Naive B cell (primary cell): ENCODE results near the gene PIGN. TPM values are rescaled to one million over a fixed set of nuclear protein-coding genes. Genes with fewer than 3 reads are reported as not detected.
A peak's percentile ranks its signal among the peaks of the same experiment; 100 is the strongest.

Experiments
- ATAC-seq, 2 donors: fragments of 150-1000 bp; cut with Tn5 transposase; 2 replicates each; pipeline ENCODE4 v1.10.0; 2021; ENCODE audit warnings: low read depth in 2 of 2, mild to moderate bottlenecking in 2 of 2, moderate library complexity in 2 of 2
- DNase-seq: peaks from one replicate; pipeline ENCODE4 v3.0.0; 2022
- H3K27ac Mint-ChIP-seq, 6 donors: one replicate each; pipeline ENCODE4 v1.8.0; 2020 to 2022; ENCODE audit warnings: mild to moderate bottlenecking in 6 of 6, mixed read lengths in 6 of 6, moderate library complexity in 5 of 6, inconsistent platforms in 2 of 6
- H3K27me3 Mint-ChIP-seq, 3 donors: one replicate each; pipeline ENCODE4 v1.8.0; 2021 to 2022; ENCODE audit warnings: mixed read lengths in 3 of 3, mild to moderate bottlenecking in 1 of 3
- H3K36me3 Mint-ChIP-seq, 2 donors: one replicate each; pipeline ENCODE4 v1.8.0; 2020 to 2022; ENCODE audit warnings: mixed read lengths in 2 of 2, inconsistent platforms in 1 of 2, mild to moderate bottlenecking in 1 of 2
- H3K4me1 Mint-ChIP-seq, 3 donors: one replicate each; pipeline ENCODE4 v1.8.0; 2020 to 2022; ENCODE audit warnings: mixed read lengths in 3 of 3, inconsistent platforms in 1 of 3, mild to moderate bottlenecking in 1 of 3, moderate library complexity in 1 of 3
- H3K4me3 Mint-ChIP-seq, 8 donors: one replicate each; pipeline ENCODE4 v1.8.0; 2020 to 2022; ENCODE audit warnings: mild to moderate bottlenecking in 8 of 8, mixed read lengths in 8 of 8, moderate library complexity in 8 of 8, inconsistent platforms in 2 of 8
- H3K9me3 Mint-ChIP-seq, 7 donors: one replicate each; pipeline ENCODE4 v1.8.0; 2020 to 2022; ENCODE audit warnings: mixed read lengths in 7 of 7, mild to moderate bottlenecking in 5 of 7, inconsistent platforms in 2 of 7, moderate library complexity in 1 of 7
- polyA plus RNA-seq, 6 donors: library from polyadenylated mRNA; unstranded; fragments of 300-500 nt; fragmentation: Illumina TruSeq; gene quantifications; one replicate each; pipeline ENCODE4 v1.2.3, GENCODE V29; 2021; ENCODE audit warnings: low read depth in 6 of 6

PIGN gene, protein sequence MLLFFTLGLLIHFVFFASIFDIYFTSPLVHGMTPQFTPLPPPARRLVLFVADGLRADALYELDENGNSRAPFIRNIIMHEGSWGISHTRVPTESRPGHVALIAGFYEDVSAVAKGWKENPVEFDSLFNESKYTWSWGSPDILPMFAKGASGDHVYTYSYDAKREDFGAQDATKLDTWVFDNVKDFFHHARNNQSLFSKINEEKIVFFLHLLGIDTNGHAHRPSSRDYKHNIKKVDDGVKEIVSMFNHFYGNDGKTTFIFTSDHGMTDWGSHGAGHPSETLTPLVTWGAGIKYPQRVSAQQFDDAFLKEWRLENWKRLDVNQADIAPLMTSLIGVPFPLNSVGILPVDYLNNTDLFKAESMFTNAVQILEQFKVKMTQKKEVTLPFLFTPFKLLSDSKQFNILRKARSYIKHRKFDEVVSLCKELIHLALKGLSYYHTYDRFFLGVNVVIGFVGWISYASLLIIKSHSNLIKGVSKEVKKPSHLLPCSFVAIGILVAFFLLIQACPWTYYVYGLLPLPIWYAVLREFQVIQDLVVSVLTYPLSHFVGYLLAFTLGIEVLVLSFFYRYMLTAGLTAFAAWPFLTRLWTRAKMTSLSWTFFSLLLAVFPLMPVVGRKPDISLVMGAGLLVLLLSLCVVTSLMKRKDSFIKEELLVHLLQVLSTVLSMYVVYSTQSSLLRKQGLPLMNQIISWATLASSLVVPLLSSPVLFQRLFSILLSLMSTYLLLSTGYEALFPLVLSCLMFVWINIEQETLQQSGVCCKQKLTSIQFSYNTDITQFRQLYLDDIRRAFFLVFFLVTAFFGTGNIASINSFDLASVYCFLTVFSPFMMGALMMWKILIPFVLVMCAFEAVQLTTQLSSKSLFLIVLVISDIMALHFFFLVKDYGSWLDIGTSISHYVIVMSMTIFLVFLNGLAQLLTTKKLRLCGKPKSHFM
- 10 to 100 TPM in 5 of 6 donors, 1 to 10 TPM in 1; 6.4 to 18.5 (median 14.7) TPM for polyA plus RNA-seq

DNA sequence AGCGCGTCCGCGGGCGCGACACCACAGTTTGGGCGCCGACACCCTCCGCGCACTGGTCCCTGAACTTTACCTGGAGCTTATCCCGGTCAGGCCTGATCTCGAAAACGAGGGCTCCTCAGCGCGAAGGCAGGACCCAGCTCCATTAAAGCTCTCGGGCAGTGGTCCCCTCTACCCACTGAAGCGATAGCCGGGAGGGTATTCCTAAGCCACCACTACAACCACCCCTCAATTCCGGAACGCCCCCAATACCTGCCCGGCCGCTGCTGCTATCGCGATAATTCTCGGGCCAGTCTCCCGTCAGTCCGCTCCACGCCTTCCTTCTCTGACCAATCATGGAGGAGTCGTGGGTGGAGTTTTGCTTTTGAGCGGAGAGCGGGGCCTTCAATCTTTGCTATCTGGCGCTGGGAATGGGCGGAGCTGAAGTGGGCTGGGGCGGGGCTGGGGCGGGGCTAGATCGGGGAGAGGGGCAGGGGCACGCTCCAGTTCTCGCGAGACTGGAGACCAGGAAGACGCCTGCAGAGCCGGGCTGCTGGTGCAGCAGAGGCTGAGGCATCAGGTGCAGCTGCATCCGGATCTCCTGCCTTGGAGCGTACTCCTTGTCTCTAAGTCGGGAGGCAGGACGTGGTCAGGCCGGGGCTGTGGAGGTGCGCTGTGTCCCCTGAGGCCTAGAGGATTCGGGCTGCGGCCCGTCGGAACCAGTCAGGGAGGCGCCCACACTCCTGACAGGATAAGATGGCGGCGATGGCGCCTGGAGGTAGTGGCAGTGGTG, at the start of gene PIGN, which contains the start of gene RELCH:
PIGN (minus strand) TSS at position 283 of the 769 bp plus-strand sequence. CDS start 25,703 bp downstream, outside the sequence.
RELCH (plus strand) TSS at position 482 of the 769 bp plus-strand sequence; CDS start at position 733, 251 bp downstream.
- Mint-ChIP-seq H3K27ac (peak within 1 kb of the TSS; percentile 93 to 99 (median 96)), H3K4me3 (peak within 1 kb of the TSS; percentile 96 to 100 (median 100)), H3K4me1 (peaks cover 46 to 59% (median 54%) of the 10 kb centered on the region in 3 donors), H3K9me3 (no peaks in the 10 kb centered on the region), H3K27me3 (no peaks in the 10 kb centered on the region), H3K36me3 (peaks cover 3 to 6% of the 10 kb centered on the region in 2 donors)
- peak; percentile 89 to 90 for ATAC-seq
- DNase-seq, result peak; percentile 96

DNA sequence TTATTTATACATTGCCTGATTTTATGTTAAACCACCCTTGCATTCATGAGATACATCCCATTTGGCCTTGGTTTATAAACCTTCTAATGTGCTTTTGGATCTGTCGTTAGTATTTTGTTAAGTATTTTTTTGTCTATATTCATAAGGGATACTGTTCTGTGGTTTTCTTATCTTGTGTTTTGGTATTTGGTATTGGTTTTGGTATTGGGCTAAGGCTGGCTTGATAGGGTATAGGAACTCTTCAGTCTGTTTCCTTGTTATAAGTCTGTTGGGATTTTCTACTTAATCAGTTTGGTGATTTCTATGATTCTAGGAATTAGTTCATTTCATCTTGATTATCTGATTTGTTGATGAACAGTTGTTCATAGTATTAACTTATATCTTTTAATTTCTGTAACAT, 49.4 kb upstream of the PIGN start:
- peaks cover 7 to 13% of the 10 kb centered on the region in 2 donors for H3K36me3 Mint-ChIP-seq
- no peak for ATAC-seq
- H3K4me1 Mint-ChIP-seq, result peaks cover 0 to 7% (median 0%) of the 10 kb centered on the region in 3 donors
- H3K27ac Mint-ChIP-seq, result peak overlapping the region in 1 of 6 donors; percentile 66
- no peak overlapping the region for H3K4me3 Mint-ChIP-seq
- no peaks in the 10 kb centered on the region for H3K27me3 Mint-ChIP-seq
- H3K9me3 Mint-ChIP-seq, result no peaks in the 10 kb centered on the region
- DNase-seq, result no peak

DNA sequence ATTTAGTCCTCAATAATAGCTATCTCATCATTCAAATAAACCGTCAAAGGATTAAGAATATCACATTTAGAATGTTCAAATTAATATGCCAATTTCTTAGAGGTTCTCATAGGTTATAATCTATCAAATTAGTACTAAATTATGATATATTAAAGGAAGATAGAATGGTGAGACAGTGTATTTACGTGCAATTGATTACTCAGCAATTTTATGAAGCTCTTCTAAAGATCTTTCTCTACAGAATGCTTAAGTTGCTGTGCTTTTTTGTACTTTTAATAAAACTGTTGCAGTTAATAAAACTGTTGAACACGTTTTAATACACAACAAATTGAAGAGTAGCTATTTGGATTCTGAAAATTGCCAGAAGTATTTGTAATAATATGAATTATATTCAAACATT, 39.2 kb upstream of the PIGN start:
- Mint-ChIP-seq H3K4me3 (no peak overlapping the region), H3K36me3 (peaks cover 24 to 32% of the 10 kb centered on the region in 2 donors), H3K9me3 (peaks cover 0 to 7% (median 4%) of the 10 kb centered on the region in 7 donors), H3K27me3 (no peaks in the 10 kb centered on the region), H3K27ac (no peak overlapping the region), H3K4me1 (no peaks in the 10 kb centered on the region)
- DNase-seq, result no peak
- no peak for ATAC-seq

DNA sequence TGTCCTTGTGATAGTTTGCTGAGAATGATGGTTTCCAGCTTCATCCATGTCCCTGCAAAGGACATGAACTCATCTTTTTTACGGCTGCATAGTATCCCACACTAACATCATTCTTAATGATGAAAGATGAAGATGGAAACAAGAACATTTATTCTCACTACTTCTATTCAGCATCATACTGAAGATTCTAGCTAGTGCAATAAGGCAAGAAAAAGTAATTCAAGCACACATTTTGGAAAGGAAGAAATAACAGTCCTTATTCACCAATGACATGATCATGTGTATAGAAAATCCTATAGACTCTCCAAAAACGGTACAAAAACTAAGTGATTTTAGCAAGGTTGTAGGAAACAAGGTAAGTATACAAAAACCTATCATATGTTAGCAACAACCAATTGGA, 37.4 kb upstream of the PIGN start:
- peaks cover 15 to 27% of the 10 kb centered on the region in 2 donors for H3K36me3 Mint-ChIP-seq

DNA sequence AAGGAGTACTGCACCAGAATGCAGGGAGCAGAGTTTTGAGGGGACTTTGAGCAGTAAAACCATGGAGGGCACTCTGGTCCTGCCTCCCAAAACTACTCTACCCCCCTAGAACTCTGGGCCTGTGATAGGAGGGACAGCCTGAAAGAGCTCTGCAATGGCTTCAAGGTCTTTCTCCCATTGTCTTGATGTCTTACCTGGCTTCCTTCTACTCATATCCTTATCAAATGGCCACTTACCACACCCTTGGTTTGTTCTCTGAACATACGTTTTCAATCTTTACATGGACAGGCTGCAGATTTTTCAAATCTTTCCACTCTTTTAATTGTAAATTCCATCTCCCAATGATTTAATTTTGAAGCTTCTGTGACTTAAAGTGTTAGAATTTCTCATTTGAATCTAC, 27.9 kb upstream of the PIGN start:
- H3K4me1 Mint-ChIP-seq, result peaks cover 8 to 18% (median 12%) of the 10 kb centered on the region in 3 donors
- no peaks in the 10 kb centered on the region for H3K27me3 Mint-ChIP-seq
- H3K9me3 Mint-ChIP-seq, result peaks cover 0 to 5% (median 0%) of the 10 kb centered on the region in 7 donors
- H3K4me3 Mint-ChIP-seq, result no peak overlapping the region
- no peak for ATAC-seq
- no peak for DNase-seq
- peaks cover 9% of the 10 kb centered on the region in 2 donors for H3K36me3 Mint-ChIP-seq
- no peak overlapping the region for H3K27ac Mint-ChIP-seq

More for the DNA sequence above, 37.4 kb upstream of the PIGN start:
- H3K9me3 Mint-ChIP-seq, result peaks cover 0 to 7% (median 4%) of the 10 kb centered on the region in 7 donors
- H3K27ac Mint-ChIP-seq, result no peak overlapping the region
- no peaks in the 10 kb centered on the region for H3K27me3 Mint-ChIP-seq
- no peak for DNase-seq
- no peak overlapping the region for H3K4me3 Mint-ChIP-seq
- no peak for ATAC-seq
- H3K4me1 Mint-ChIP-seq, result no peaks in the 10 kb centered on the region

DNA sequence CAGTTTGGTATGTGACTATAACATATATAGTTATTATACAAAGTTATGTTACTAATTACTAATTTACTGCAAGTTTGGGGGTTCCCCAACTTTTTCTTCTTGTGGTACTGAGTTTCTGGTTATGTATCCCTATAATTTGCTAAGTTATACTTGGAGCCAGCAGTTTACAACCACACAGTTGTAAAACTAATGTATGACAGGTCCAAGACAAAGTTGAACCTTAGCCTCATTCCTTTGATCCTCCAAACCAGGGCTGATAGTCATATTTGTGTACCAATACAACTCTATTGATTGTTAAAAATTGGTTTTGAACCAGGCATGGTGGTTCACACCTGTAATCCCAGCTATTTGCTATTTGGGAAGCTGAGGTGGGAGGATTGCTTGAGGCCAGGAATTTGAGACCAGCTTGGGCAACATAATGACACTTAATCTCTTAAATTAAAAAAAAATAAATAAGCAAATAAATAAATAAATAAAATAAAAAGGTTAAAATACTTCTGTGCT, 24.5 kb upstream of the PIGN start:
- Mint-ChIP-seq H3K4me3 (no peak overlapping the region), H3K27me3 (no peaks in the 10 kb centered on the region), H3K4me1 (peaks cover 32 to 35% (median 33%) of the 10 kb centered on the region in 3 donors), H3K27ac (no peak overlapping the region), H3K9me3 (peaks cover 0 to 5% (median 0%) of the 10 kb centered on the region in 7 donors), H3K36me3 (peaks cover 9 to 10% of the 10 kb centered on the region in 2 donors)
- ATAC-seq, result no peak
- no peak for DNase-seq

DNA sequence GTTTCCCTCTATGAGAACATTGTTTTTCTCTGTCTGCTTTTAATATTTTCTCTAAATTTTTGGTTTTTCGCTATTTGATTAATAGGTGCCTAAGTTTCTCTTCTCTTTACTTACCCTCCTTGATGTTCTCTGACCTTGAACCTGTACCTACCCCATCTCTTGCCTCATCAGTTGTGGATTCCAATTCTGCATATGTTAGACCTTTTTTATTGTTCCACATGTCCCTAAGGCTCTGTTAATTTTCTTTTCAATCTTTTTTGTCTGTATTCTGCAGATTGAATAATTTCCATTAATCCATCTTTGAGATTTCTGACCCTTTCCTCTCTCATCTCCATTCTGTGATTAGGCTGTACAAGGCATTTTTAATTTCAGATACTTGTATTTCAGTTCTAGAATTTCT, 23.3 kb upstream of the PIGN start:
- peaks cover 29 to 36% (median 35%) of the 10 kb centered on the region in 3 donors for H3K4me1 Mint-ChIP-seq
- peaks cover 9 to 10% of the 10 kb centered on the region in 2 donors for H3K36me3 Mint-ChIP-seq
- peak overlapping the region in 1 of 8 donors; percentile 3 for H3K4me3 Mint-ChIP-seq
- DNase-seq (no peak), ATAC-seq (no peak)
- no peaks in the 10 kb centered on the region for H3K27me3 Mint-ChIP-seq
- no peak overlapping the region for H3K27ac Mint-ChIP-seq
- H3K9me3 Mint-ChIP-seq, result peaks cover 0 to 5% (median 0%) of the 10 kb centered on the region in 7 donors

DNA sequence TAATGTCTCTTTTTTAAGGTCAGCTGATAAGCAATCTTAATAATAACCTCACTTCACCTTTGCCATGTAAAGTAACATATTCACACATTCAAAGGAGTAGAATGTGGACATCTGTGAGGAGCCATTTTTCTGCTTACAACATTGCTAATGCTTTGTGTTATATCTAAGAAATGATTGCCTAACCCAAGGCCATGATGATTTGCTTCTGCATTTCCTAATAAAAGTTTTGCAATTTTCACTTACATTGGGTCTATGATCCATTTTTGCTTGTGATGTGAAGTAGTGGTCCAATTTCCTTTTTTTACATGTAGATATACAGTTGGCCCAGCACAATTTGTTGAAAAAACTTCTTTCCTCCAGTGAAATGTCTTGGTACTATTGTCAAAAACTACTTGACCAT, 22.2 kb upstream of the PIGN start:
- peaks cover 9 to 10% of the 10 kb centered on the region in 2 donors for H3K36me3 Mint-ChIP-seq
- H3K4me3 Mint-ChIP-seq, result no peak overlapping the region
- peaks cover 33 to 44% (median 40%) of the 10 kb centered on the region in 3 donors for H3K4me1 Mint-ChIP-seq
- DNase-seq (no peak), ATAC-seq (no peak)
- peak overlapping the region in 1 of 6 donors; percentile 6 for H3K27ac Mint-ChIP-seq
- no peaks in the 10 kb centered on the region for H3K27me3 Mint-ChIP-seq
- peaks cover 0 to 5% (median 0%) of the 10 kb centered on the region in 7 donors for H3K9me3 Mint-ChIP-seq

DNA sequence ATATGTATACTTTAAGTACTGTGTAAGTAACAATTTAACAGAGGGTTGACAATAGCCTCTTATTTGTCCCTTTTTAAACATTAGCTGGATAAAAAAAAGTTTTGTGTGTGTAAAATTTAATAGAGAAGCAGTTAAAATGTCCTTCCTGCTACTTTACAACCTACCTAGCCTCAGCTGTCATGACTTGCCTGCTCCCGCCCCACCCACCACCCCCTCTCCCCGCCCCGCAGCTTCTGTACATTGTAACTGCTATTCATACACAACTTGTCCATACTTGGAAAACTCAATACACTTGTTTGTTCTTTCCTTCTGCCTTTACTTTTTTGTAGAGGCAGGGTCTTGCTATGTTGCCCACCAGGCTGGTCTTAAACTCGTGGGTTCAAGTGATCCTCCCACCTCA, 19.7 kb upstream of the PIGN start:
- no peak for DNase-seq
- no peak for ATAC-seq
- H3K4me1 Mint-ChIP-seq, result peaks cover 36 to 49% (median 37%) of the 10 kb centered on the region in 3 donors
- no peak overlapping the region for H3K4me3 Mint-ChIP-seq
- peaks cover 0 to 5% (median 0%) of the 10 kb centered on the region in 7 donors for H3K9me3 Mint-ChIP-seq
- no peak overlapping the region for H3K27ac Mint-ChIP-seq
- H3K27me3 Mint-ChIP-seq, result no peaks in the 10 kb centered on the region
- H3K36me3 Mint-ChIP-seq, result peaks cover 10 to 14% of the 10 kb centered on the region in 2 donors

DNA sequence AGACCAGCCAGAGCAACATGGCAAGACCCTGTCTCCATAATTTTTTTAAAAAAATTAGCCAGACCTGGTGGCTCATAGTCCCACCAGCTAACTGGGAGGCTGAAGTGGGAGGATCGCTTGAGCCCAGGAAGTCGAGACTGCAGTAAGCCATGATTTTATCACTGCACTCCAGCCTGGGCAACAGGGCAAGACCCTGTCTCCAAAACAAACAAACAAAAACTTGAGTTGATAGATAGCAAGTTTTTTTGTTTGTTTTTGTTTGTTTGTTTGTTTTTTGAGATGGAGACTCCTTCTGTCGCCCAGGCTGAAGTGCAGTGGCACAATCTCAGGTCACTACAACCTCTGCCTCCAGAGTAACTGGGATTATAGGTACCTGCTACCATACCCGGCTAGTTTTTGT, 19.0 kb upstream of the PIGN start:
- Mint-ChIP-seq H3K9me3 (peaks cover 0 to 5% (median 0%) of the 10 kb centered on the region in 7 donors), H3K4me1 (peaks cover 36 to 49% (median 37%) of the 10 kb centered on the region in 3 donors), H3K27ac (peak overlapping the region in 1 of 6 donors; percentile 51), H3K36me3 (peaks cover 10 to 14% of the 10 kb centered on the region in 2 donors), H3K27me3 (no peaks in the 10 kb centered on the region), H3K4me3 (no peak overlapping the region)
- DNase-seq (no peak), ATAC-seq (no peak)

DNA sequence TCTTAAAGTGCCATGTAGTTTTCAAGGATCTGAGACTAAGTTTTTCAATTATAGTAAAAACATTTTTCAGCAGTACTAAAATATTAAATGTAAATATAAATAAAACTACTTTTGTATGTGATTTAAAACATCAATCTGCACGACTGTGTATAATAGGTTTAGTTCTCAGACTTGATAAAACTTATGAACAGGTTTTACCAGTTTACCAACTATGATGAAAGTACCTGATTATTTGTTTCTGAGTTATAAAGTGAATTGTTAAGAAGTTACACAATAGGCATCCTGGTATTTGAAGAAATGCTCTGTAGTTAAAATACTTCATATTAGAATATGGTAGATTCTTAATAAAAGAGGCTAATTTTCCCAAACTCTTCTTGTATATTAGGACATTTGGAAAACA, 15.0 kb upstream of the PIGN start:
- no peak overlapping the region for H3K27ac Mint-ChIP-seq
- H3K27me3 Mint-ChIP-seq, result no peaks in the 10 kb centered on the region
- H3K4me3 Mint-ChIP-seq, result no peak overlapping the region
- DNase-seq (no peak), ATAC-seq (no peak)
- H3K9me3 Mint-ChIP-seq, result no peaks in the 10 kb centered on the region
- H3K36me3 Mint-ChIP-seq, result peaks cover 0 to 4% of the 10 kb centered on the region in 2 donors
- peaks cover 24 to 34% (median 32%) of the 10 kb centered on the region in 3 donors for H3K4me1 Mint-ChIP-seq

DNA sequence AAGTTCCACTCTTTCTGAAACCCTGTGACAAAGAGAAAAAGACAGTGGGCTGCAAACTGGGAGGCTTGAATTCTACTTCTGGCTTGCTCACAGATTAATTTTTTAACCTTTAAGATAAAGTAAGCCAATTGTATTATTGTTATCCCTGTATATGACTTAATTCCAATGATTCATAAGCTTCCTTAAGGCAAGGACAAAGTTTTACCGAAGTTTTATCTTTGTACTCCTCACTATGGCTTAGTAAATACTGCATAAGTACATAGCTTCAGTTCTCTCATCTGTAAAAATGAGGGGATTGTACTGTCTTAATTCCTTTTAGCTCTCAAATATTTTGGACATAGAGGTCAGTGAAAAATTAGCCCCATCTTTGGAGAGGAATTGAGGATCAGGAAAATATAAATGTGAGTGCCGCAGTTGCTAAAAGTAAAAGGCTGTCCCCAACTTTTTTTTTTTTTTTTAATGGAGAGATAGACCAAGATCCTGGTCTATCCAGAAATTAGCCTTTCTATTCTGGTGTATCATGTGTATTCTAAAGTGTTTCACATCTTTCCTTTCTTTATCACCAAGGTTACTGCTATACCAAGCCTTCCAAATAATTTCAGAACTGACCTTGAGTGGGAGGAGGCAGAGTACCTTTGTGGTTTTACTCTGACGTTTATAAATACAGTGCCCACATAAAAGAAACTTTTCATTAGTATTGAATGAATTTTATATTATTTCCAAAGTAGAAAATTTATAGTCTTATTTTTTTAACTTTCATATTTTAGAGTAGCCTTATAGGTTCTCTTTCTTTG, 13.5 kb upstream of the PIGN start:
- Mint-ChIP-seq H3K4me3 (no peak overlapping the region), H3K27me3 (no peaks in the 10 kb centered on the region), H3K36me3 (peaks cover 0 to 4% of the 10 kb centered on the region in 2 donors), H3K27ac (peak overlapping the region in 1 of 6 donors; percentile 24), H3K9me3 (no peaks in the 10 kb centered on the region), H3K4me1 (peaks cover 30 to 43% (median 41%) of the 10 kb centered on the region in 3 donors)
- ATAC-seq, result no peak
- no peak for DNase-seq
